HG03378 (cell line): ENCODE measurements around the gene ATP6V0A1.
"Not testable (repeated sequence)": the region's sequence is repeated elsewhere in the genome, so short reads cannot be mapped to it uniquely, and the experiment has no call there.

Experiments used
- ATAC-seq: cut with Tn5 transposase; IDR thresholded peaks from one replicate; pipeline ENCODE4 v1.9.1; 2021; ENCODE audit warnings: mild to moderate bottlenecking, moderate library complexity; ENCODE audit not compliant: unreplicated experiment

ATP6V0A1 gene

DNA sequence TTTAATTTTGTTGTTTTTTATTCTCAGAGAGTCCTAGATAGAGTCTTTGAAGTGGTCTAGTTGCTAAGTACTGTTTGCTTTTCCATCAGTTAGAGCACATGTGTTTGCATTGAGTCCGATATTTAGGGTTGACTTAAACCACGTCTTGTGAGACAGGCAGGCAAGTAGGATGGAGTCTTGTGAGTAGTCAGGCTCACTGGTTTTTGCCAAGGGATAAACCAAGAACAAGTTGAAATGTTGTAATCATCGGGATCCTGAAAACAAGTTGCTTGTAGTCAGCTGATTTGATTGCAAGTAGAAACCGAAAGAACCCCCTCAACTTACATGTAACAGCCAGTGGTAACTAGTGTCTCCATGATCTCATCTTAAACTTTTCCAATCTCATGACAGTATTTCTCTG lies 17.2 kb downstream of the ATP6V0A1 start:
- no peak for ATAC-seq

DNA sequence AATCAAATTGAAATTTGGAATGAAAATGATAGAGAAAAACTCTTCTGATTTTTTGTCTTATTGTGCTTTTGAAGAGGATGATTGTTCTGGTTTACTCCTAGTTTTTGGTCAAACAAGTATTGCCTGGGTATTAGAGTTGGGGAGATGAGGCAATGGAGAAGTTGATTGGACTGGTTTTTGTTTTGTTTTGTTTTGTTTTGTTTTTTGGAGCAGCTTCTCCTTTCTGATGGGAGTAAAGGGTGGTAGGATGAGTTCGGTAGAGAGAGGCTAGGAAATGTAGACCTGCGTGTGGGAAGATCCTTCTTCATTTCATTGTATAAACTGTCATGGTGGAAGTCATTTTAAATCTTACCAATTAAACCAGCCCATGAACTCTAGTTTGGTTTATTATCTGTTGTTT lies 17.7 kb downstream of the ATP6V0A1 start:
- no peak for ATAC-seq

DNA sequence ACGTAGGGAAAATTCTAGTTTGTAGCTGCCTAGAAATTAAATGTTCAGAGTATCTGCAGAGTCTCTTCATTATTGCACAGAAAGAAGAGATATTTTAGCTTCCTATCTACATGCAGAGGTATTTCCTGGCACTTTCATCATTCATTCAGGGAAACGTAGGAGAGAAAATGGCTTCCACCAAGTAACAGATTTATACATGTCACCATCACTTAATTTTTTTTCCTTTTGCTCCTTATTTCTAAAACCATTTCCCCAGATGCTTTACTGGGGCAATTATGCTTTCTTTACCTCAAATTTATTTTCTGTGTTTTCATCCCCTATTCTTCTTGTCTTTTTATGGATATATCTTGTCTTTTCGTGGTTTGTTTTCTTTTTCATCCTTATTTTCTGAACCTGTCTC lies 18.5 kb downstream of the ATP6V0A1 start:
- ATAC-seq = no peak

DNA sequence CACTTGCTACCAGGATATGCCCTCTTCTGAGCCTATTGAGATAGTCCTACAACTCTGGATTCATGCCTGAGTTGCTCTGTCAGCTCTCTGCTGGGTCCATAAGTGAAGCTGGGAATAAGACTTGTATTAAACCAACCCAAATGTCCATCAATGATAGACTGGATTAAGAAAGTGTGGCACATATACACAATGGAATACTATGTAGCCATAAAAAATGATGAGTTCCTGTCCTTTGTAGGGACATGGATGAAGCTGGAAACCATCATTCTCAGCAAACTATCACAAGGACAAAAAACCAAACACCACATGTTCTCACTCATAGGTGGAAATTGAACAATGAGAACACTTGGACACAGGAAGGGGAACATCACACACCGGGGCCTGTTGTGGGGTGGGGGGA lies 19.1 kb downstream of the ATP6V0A1 start:
- ATAC-seq = not testable (repeated sequence)

DNA sequence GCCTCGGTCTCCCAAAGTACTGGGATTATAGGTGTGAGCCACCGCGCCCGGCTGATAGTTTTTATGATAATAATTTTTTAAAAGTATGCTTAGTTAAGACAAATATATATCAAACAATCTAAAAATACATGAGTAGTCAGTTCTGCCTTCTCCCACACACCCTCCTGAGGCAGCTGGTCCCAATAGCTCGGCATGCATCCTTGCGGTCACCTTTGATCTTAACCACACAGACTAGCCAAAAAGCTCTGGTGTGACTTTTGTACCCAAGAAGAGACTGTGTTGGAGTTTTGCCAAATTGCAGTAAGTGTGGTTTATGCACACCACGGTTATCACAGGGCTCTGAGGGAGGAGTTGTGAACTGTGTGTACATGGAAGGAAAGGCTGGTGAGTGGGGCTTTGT lies 25.6 kb downstream of the ATP6V0A1 start:
- no peak for ATAC-seq

DNA sequence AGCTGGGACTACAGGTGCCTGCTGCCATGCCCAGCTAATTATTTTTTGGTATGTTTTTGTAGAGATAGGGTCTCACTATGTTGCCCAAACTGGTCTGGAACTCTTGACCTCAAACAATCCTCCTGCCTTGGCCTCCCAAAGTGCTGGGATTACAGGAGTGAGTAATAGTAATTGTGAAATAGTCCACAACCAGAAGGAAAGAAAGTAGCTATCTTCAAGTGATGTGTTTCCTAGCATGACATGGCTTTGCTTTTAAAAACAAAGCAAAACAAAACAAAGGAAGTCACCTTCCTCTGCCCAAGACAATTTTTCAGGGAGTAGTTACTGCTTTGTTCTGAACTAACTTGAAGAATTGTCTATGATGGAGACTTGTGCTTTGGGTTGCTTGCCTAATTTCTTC lies 27.0 kb downstream of the ATP6V0A1 start:
- ATAC-seq = no peak

DNA sequence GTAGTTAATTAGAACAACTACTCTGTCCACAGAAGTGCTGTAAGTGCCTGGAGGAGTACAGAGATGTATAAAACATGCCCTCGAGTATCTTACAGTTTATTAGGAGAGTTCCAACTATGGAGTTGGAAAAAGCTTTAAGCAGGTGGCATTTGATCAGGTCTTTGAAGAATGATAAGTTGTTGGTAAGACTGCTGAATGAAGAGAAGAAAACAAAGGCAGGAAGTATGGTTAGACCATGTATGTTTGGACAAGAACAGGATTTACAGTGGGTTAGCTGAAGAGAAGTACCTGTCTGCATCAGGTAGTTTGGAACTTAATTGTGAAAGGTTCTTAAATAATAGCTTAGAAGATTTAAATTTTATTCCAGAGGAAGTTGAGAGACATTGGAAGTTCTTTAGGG lies 29.4 kb downstream of the ATP6V0A1 start:
- ATAC-seq = no peak

DNA sequence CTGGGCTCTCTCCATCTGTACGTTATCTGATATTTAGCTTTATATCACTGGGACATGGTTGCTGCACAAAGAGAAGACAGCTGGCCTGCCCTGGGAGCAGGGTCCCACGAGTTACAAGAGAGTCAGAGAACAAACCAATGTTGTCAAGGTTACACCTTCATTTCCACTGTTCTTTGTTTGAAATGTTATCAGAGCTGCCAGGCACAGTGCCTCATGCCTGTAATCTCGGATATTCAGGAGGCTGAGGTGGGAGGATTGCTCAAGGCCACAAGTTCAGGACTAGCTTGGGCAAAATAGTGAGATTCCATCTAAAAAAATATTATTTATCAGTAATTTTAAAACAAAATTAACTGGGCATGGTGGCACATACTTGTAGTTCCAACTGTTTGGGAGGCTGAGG lies 34.6 kb downstream of the ATP6V0A1 start:
- ATAC-seq = no peak

DNA sequence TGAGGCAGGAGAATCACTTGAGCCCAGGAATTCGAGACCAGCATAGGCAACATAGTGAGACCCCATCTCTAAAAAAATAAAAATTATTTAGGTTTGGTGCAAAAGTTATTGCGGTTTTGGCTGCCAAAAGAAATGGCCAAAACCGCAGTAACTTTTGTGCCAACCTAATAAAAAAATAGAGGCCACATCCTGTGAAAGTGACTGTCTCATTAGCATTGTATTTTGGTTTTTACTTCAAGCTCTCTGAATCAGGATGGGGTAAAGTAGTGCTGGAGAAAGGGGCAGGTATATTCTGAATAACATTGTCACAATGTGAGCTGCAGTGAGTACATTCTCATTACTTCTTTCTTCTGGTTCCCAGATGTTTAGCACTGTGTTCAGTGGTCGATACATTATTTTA lies 36.0 kb downstream of the ATP6V0A1 start:
- ATAC-seq = no peak

DNA sequence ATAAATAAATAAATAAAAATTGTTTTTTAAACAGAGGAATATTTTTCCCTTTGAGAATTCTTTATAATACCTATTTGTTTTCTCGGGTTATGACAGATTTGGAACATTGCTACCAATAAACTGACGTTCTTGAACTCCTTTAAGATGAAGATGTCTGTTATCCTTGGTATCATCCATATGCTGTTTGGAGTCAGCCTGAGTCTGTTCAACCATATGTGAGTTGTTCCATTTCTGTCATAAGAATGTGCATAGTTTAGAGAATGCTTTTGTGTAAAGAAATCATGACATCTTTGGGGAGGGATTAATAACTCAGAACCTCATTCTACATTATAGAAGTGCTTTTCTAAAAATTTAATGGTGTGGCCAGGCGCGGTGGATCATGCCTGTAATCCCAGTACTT lies 40.1 kb downstream of the ATP6V0A1 start:
- no peak for ATAC-seq

DNA sequence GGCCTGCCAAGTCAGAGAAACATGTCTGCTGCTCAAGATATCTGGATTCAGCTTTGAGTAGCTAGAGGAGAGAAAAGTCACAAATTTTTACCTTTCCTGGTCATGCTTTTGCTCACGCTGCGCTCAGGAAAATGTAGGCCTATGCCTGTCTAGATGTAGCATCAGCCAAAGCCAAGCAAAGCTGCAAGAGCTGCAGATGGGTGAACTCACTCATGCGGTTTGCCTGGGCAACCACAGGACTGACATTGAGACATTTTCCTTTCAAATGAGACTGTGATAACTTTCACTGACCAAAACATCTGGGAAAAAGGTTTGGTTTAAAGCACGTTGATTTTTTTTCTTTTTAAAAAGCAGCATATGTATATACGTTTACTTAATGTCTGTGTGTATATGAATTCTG lies 43.4 kb downstream of the ATP6V0A1 start:
- no peak for ATAC-seq

DNA sequence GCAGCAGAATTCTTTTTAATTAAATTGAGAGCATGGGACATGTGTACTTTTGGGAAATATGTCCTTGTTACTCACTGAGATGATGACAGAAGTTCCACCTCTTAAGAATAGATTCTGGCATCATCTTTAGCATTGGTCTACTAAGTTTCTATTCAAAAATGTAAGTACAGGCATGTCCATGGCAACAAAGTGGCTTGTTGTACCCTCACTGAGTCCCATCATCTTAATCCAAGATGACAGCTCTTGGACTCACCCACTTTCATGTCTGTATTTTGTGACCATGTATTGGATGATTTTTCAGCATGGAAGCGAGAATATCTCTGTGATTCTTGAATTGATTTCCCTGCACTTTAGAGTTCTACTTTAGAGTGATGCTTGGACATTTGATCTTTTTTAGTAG lies 44.2 kb downstream of the ATP6V0A1 start:
- no peak for ATAC-seq

DNA sequence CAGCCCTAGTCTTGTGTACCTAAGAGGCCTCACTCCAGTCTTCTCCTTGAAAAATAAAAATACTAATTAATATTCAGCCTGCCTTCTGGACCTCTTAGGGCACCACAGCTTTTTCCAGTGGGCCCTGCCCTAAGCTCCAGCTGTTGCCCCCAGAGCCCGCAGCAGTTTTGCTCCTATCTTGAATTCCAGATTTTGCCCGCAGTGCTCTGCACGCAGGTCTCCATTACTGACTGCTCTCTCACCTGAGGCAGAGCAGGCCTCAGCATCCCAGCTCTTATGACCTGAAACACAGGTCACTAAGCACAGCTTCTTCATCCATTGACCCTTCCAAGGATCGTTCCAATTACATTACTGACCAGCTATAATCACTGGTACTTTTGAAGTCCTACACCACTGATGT lies 49.0 kb downstream of the ATP6V0A1 start:
- no peak for ATAC-seq

DNA sequence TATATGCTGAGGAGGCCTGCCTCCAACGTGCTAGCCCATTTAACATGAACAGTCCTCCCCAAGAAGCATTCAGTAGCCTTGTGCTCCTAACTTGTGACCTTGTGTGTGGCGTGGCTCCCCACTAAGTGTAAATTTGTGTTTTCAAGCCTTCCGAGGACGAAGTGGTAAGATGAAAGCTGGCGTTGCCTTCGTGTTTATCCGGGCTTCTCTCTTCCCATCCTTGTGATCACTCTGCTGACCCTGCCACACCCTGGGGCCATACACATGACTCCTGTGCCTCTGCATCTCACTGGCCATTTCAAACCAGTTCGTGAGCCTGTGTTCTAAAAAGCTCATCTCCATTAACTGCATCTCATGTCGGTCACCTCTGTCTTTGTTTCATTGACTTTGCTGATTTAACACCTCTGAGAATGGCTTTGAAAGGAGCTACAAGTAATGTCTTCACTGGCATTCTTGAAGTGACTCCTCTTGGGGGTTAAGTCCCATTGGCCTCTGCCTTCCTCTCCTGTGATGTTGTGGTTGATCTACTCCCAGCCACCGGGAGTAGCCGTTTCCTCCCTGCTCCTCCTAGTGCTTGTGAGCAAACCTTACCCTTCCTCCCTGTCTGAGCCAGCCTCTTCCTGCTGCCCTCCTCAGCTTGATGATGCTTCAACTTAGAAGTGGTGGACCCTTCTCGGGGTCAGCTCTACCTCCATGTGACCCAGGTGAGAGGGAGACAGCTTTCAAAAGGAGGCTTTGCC lies 49.9 kb downstream of the ATP6V0A1 start:
- ATAC-seq = no peak

DNA sequence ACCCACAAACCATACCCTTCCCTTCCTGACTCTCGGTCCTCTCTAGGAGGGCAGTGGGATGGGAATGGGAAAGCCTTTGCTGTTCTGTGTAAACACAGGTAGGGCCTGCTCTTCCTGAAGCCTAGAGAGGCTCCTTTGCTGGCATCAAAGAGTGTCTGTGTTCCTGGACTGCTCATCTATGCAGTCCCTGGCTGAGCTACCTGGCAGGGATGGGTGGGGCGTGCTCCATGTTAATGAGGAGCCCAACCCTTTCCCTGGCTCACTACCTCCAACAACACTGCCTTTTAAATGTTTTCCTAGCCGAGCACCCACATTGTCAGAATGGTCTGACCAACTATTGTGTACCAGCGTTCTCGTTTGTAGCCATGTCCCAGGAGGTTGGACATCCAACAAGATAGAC lies 50.7 kb downstream of the ATP6V0A1 start:
- no peak for ATAC-seq

DNA sequence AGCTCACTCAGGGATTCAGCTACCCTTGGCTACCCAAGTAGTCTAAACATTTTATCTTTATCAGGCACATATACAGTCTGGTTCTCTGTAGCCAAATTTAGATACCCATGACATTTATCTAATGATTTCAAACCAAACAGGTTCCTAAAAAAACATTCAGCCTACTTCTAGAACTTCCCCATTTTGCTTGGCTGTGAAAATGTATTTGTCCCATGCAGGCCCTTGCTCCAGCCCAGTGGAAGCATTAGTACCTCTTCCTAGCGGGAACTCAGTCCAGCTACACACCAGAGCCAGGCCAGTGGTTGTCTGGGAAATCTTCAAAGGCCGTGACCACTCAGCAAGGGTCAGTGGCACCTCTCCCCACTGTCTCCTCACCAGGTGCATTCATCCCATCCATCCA lies 51.2 kb downstream of the ATP6V0A1 start:
- no peak for ATAC-seq

DNA sequence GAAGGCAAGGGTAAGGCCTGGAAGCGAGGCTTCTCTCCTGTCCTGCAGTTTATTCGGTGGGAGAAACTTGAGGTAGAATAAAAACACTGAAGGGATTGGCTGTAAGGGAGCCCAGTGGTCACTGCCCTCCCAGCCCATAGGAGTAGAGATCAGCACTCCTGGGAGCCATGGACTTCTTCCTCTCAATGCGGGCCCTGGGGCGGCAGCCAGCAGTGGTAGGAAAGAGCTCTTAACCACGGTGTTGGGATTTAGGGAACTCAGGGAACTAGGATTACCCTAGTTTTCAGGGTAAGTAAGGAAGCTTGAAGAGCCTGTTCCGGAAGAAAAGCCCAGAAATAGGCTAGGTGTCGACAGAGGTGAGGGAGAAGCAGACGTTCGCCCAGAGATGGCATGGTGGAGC lies 53.6 kb downstream of the ATP6V0A1 start:
- ATAC-seq = no peak

DNA sequence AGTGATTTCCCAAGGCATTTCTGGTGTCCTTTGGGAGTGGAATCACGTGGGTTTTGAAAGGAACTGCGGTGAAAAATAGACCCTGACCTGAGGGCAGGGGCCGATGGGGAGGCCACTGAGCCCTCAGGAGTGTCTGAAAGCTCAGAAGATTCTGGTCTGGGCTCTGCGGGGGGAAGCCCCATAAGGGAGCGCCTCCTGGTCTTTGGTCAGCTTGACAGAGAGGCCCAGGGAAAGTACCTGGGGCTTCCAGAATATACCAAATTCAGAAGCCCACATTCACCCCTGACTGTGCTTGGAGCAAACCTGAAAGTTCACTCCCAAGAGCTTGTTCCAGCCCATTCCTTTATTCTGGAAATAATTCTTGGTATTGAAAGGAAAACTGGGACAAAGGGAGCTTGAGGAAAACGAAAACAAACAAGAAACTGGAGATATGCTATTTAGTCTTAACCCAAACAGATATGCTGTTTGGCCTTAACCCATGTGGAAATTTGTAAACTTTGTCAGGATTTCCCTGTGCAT lies 54.1 kb downstream of the ATP6V0A1 start:
- ATAC-seq = no peak

DNA sequence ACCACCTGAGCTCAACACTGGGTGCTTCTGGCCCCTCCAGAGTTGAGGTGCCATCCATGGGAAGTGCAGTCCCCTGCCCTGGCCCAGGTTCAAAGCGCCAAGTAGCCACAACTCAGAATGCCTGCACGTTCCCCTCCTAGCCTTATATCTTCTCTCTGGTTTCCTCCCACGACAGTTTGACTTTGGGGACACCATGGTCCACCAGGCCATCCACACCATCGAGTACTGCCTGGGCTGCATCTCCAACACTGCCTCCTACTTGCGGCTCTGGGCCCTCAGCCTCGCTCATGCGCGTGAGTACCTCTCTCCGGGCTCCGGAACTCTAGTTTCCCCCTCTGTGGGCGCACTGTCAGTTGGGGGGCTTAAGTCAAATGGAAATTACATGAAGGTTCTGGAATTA lies 55.0 kb downstream of the ATP6V0A1 start:
- no peak for ATAC-seq

DNA sequence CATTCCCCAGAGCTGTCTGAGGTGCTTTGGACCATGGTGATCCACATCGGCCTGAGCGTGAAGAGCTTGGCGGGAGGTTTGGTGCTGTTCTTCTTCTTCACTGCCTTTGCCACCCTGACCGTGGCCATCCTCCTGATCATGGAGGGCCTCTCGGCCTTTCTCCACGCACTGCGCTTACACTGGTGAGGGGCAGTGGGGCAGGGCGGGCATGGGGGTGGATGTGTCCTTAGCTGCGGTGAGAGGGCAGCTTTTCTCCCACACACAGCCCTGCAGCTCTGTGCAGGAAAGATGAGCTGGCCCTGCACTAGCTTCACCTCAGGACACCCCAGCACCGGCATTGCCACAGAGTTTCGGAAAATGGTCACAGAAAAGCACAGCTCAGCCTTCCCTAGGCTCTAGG lies 55.6 kb downstream of the ATP6V0A1 start:
- no peak for ATAC-seq

DNA sequence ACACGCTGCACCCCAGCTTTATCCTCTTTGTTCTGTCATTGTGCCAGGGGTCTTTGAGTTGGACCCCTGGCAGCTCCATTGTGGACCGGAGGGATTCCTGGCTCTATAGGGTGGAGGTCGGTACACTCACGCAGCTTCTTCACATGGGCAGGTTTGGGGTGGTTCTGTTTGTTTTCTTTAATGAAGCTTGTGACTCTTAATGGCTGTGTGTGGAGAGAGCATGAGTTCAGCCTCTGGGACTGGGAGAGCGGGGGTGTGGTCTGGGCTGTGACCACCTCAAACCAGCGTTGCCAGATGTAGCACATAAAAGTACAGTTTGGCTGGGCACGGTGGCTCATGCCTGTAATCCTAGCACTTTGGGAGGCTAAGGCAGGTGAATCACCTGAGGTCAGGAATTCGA lies 56.2 kb downstream of the ATP6V0A1 start:
- ATAC-seq = no peak

DNA sequence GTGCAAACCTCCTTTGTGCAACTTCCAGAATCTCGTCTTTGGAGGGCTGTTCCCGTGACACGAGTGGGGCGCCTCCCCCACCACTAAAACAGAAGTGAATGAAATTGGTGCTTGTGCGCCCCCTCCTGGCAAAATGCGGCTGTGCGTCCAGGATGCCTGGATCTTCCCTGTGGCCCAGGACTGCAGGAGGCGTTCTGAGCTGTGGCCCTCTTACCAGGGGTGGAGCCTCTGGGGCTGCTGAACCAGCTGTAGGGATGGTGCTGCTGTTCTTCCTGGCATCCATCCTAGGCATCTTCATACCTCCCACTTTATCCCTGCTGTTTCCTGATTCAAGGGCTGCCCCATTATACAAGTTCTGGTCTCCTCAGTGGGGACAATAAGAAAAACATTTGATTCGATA lies 58.8 kb downstream of the ATP6V0A1 start:
- no peak for ATAC-seq
